RCC 7860 (cell line): ENCODE data around the gene RNF6.

Experiments
- DNase-seq: peaks from one replicate; pipeline ENCODE4 v3.0.0-alpha.2; 2015; ENCODE audit warnings: low spot score
- FAIRE-seq: peaks from 2 replicates; lab custom pipeline; 2012; peaks lifted over from hg19 to GRCh38; lab: Jason Lieb, UNC

RNF6 gene

DNA sequence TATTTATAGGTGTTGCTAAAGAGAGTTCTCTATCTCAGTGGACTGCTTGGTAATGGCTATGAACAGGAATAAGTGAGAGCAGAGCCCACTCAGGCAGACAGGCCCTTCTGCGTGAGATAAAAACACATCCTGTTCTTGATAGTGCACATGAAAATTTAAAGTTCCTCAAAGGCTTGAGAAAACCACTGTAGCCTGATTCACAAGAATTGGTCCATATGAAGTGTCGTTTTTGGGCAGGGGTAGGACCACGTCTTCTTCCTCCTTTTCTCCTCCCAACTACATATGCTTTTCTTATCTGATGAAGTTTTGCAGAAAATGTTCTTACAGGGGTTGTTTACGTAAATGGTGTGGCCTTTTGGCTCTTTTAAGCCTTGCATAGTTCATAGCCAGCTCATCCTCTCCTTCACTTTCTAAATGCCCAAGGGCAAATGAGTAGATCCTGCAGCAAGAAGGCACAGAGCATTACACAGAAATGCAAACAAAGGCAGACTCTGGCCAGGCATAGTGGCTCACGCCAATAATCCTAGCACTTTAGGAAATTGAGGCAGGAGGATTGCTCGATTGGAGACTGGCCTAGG, 53.8 kb downstream of the RNF6 start:
- FAIRE-seq: no peak
- DNase-seq: no peak

DNA sequence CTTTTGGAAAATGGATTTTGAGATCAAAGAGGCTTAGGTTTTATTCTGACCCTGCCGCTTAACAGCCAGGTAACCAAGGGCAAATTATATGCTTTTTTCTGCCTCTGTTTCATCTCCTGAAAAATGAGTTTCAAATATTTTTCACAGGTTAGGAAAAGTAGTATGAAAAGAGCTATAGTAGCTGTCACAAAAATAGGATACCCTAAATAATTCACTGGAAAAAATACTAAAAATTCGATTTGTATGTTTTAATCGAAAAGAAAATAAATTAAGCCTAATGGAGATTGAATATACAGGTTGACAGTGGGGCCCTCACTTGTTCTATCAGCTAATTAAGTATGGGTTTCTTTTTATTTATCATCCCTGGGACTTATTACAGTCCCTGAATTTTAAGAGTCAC, 58.3 kb downstream of the RNF6 start:
- no peak for FAIRE-seq

More for the DNA sequence above, 58.3 kb downstream of the RNF6 start:
- DNase-seq: no peak
